ENCODE data around the gene NOD2. TPM values are rescaled to one million over a fixed set of nuclear protein-coding genes. Genes with fewer than 3 reads are reported as not detected.

The NOD2 gene
- total RNA-seq, 1 donor from 2014 or later, result 2.9 TPM

- intact Hi-C loops (cut with micrococcal nuclease), result no loop called here
- Mint-ChIP-seq H3K9me3 (peaks cover 2% of the 10 kb centered on the region), H3K4me3 (no peak overlapping the region), H3K36me3 (ENCODE audit: low read depth) (no peaks in the 10 kb centered on the region), H3K27me3 (no peaks in the 10 kb centered on the region), H3K27ac (no peak overlapping the region), H3K4me1 (peaks cover 3% of the 10 kb centered on the region)
- CTCF ChIA-PET, result no interaction called here
- DNase-seq (no peak), ATAC-seq (ENCODE audit: low read depth) (no peak)
- POLR2A ChIA-PET, result interaction anchor here (0.6 kb wide), 1 partner anchor 99 kb away, joined by 4 read pairs; no protein-coding TSS in a partner anchor
- no peak for TF ChIP-seq CTCF (IDR thresholded peaks at IDR 0.05)
Observed at GRCh38 chr16:50659806-50660205, 33.6 kb upstream of the NOD2 start.

- Mint-ChIP-seq H3K9me3 (peaks cover 2% of the 10 kb centered on the region), H3K27me3 (no peaks in the 10 kb centered on the region), H3K27ac (no peak overlapping the region), H3K4me3 (no peak overlapping the region), H3K4me1 (peaks cover 22% of the 10 kb centered on the region), H3K36me3 (ENCODE audit: low read depth) (no peaks in the 10 kb centered on the region)
- no peak for DNase-seq
- CTCF ChIA-PET, result no interaction called here
- POLR2A ChIA-PET, result no interaction called here
- no peak for ATAC-seq (ENCODE audit: low read depth)
- intact Hi-C loops (cut with micrococcal nuclease), result no loop called here
- no peak for TF ChIP-seq CTCF (IDR thresholded peaks at IDR 0.05)
Observed at GRCh38 chr16:50662306-50662940, 31.0 kb upstream of the NOD2 start.

GRCh38 chr16:50664270-50664669 is 29.1 kb upstream of the NOD2 start:
- peaks cover 13% of the 10 kb centered on the region for H3K36me3 Mint-ChIP-seq (ENCODE audit: low read depth)
- no peak overlapping the region for H3K4me3 Mint-ChIP-seq
- intact Hi-C loops (cut with micrococcal nuclease), result loop anchor here (2.0 kb wide), 1 partner anchor 639 kb away; the partner anchor contains the start of gene CNEP1R1
- no peak overlapping the region for H3K27ac Mint-ChIP-seq
- peaks cover 2% of the 10 kb centered on the region for H3K9me3 Mint-ChIP-seq
- no peaks in the 10 kb centered on the region for H3K27me3 Mint-ChIP-seq
- no peak for TF ChIP-seq CTCF (IDR thresholded peaks at IDR 0.05)
- ChIA-PET CTCF (interaction anchor here (0.6 to 12.2 kb wide), 15 partner anchors 11 to 639 kb away, joined by 3 to 169 read pairs (median 4); partner anchors contain the start of genes CNEP1R1 and SNX20), POLR2A (no interaction called here)
- ATAC-seq (ENCODE audit: low read depth), result no peak
- peaks cover 23% of the 10 kb centered on the region for H3K4me1 Mint-ChIP-seq
- no peak for DNase-seq

GRCh38 chr16:50665128-50665878 is 28.1 kb upstream of the NOD2 start:
- Mint-ChIP-seq H3K36me3 (ENCODE audit: low read depth) (peaks cover 17% of the 10 kb centered on the region), H3K9me3 (peaks cover 2% of the 10 kb centered on the region), H3K4me1 (peaks cover 23% of the 10 kb centered on the region), H3K4me3 (peak overlapping the region; percentile 81), H3K27me3 (no peaks in the 10 kb centered on the region), H3K27ac (peak overlapping the region; percentile 65)
- ATAC-seq (ENCODE audit: low read depth) (peak; percentile 70), DNase-seq (peak; percentile 68)
- no peak for TF ChIP-seq CTCF (IDR thresholded peaks at IDR 0.05)
- intact Hi-C loops (cut with micrococcal nuclease), result loop anchor here (1.0 to 5.0 kb wide), 8 partner anchors 82 to 641 kb away; partner anchors contain the start of genes BRD7, CNEP1R1 and TENT4B
- ChIA-PET POLR2A (interaction anchor here (0.7 to 5.6 kb wide), 5 partner anchors 15 to 641 kb away, joined by 3 to 36 read pairs (median 8); partner anchors contain the start of genes CYLD and SNX20), CTCF (interaction anchor here (0.7 to 12.2 kb wide), 33 partner anchors 8 to 640 kb away, joined by 3 to 169 read pairs (median 5); partner anchors contain the start of genes BRD7, CNEP1R1, CYLD and SNX20)
